Dedifferentiated amniotic fluid mesenchymal stem cell (primary cell): ENCODE data around the gene RHBDF1.
"Not testable (repeated sequence)": the region's sequence is repeated elsewhere in the genome, so short reads cannot be mapped to it uniquely, and the experiment has no call there.

Experiments used
- DNase-seq: peaks from one replicate; pipeline ENCODE4 v3.0.0-alpha.2; 2016; ENCODE audit errors: extremely low spot score

The RHBDF1 gene

GRCh38 chr16:60166-60565 lies 12.3 kb downstream of the RHBDF1 start:
- DNase-seq = no peak

GRCh38 chr16:59440-60059 lies 12.9 kb downstream of the RHBDF1 start:
- DNase-seq = no peak

- DNase-seq = no peak
These were observed 13.7 kb downstream of the RHBDF1 start for GRCh38 chr16:58491-59439.

GRCh38 chr16:57711-58110 lies 14.7 kb downstream of the RHBDF1 start:
- no peak for DNase-seq

DNA sequence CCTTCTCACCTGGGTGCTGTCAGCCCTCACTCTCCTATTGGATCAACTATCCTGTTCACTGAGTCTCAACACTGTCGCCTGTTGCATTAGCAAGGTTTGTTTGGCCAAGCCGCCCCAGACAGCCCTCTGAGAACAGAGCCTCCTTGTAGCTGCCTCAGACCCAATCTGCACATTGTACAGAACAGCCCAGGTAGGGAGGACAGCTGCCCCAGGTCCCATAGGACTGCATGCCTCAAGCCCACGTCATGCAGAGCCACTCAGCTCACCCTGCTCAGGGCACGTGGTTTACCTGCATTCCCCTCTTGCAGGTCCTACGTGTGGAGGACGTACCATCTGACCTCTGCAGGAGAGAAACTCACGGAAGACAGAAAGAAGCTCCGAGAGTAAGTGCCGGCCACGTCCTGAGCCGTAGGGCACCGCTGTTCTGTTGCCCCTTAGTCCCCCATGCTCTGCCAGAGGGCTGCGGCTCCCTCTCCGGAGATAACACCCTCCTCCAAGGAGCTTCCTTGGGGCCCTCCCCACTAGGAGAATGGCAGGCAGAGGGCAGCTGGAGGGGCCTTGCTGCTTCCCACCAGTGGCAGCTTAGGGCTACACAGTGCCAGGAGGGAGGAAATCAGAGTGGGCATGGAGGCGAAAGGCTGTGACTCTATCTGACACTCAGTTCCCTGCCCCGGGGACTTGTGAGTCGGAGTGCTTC lies 16.1 kb downstream of the RHBDF1 start:
- no peak for DNase-seq

- DNase-seq = no peak
These were observed 16.8 kb downstream of the RHBDF1 start for GRCh38 chr16:55571-56136.

GRCh38 chr16:54237-54581 lies 18.2 kb downstream of the RHBDF1 start:
- no peak for DNase-seq

- peak; percentile 97 for DNase-seq
These were observed 18.8 kb downstream of the RHBDF1 start, which contains the start of the genes POLR3K and SNRNP25 for GRCh38 chr16:53346-54236. TSS of gene POLR3K (minus strand) at chr16:53608. CDS start at chr16:53586, 22 bp downstream. TSS of gene SNRNP25 (plus strand) at chr16:53828. CDS start at chr16:54017, 189 bp downstream.

DNA sequence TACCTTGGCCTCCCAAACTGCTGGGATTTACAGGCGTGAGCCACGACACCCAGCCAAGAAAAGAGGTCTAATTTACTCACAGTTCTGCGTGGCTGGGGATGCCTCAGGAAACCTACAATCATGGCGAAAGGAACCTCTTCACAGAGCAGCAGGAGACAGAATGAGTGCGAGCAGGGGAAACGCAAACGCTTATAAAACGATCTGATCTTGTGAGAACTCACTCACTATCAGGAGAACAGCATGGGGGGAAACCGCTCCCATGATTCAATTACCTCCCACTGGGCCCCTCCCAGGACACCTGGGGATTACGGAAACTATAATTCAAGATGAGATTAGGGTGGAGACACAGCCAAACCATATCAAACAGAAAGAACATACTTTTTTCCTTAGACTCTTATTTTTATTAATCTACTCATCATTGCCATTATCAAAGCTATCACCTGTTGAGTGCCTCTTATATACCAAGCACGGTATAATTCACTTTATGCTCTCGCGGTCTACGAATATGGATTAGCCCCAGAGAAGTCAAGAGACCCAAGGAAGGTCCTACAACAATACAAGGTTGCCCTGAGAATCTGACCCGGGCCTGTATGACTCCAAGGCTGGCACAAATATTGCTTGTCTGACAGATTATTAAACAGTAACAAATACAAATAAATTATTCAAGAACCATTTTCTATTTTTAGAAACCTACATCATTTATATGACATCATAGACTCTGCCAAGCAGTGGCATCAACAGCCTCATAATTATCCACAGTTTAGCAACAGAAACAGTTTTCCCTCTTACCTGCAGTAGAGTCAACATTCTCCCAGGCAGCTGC lies 21.5 kb downstream of the RHBDF1 start:
- DNase-seq = no peak

DNA sequence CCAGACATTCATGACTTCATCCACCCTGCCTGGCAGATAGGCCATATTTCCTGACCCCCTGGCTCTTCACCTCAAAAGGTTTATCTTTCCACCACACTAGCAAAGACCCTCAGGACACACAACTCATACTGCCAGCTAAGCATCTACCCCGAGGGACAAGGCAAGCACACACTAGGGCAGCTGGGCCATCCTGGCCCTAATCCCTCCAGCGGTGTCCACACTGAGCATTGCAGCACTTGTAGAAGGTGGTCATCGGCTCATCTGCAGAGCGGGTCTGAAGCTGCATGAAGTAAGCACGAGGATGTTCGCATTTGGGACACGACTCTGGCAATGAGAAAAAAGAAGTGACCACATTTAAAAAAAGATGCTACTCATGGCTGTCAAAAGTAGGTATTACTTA lies 25.2 kb downstream of the RHBDF1 start:
- DNase-seq = no peak

GRCh38 chr16:46510-46909 lies 25.9 kb downstream of the RHBDF1 start:
- not testable (repeated sequence) for DNase-seq

- no peak for DNase-seq
These were observed 27.0 kb downstream of the RHBDF1 start for GRCh38 chr16:45454-45853.

- DNase-seq = no peak
These were observed 27.8 kb downstream of the RHBDF1 start for GRCh38 chr16:44655-45054.

GRCh38 chr16:43294-43693 lies 29.1 kb downstream of the RHBDF1 start:
- no peak for DNase-seq

DNA sequence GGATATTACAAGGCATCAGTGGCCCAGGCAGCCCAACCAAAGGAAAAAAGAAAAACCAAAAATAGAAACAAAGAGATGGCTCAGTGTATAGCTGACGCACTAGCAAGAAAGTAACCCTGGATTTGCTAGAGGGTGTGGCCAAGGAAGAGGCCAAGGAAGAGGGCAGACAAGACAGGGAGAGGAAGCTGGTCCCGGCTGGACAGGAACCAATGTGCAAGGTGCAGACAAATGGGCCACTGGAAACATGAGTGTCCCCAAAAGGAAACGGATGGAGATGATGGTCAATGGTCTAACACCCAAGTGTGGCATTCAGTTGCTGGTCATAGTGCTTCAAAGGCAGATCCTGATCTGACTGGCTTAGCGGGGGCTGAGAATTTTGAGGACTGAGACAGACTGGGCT lies 29.7 kb downstream of the RHBDF1 start:
- DNase-seq = no peak

- DNase-seq = no peak
These were observed 30.4 kb downstream of the RHBDF1 start for GRCh38 chr16:42069-42457.

- DNase-seq = no peak
These were observed 30.9 kb downstream of the RHBDF1 start for GRCh38 chr16:41439-42068.

- DNase-seq = no peak
These were observed 33.2 kb downstream of the RHBDF1 start for GRCh38 chr16:38941-39892.

- not testable (repeated sequence) for DNase-seq
These were observed 34.2 kb downstream of the RHBDF1 start for GRCh38 chr16:38206-38605.
